ENCODE results near the gene DEPP1.

Gene DEPP1

DNA sequence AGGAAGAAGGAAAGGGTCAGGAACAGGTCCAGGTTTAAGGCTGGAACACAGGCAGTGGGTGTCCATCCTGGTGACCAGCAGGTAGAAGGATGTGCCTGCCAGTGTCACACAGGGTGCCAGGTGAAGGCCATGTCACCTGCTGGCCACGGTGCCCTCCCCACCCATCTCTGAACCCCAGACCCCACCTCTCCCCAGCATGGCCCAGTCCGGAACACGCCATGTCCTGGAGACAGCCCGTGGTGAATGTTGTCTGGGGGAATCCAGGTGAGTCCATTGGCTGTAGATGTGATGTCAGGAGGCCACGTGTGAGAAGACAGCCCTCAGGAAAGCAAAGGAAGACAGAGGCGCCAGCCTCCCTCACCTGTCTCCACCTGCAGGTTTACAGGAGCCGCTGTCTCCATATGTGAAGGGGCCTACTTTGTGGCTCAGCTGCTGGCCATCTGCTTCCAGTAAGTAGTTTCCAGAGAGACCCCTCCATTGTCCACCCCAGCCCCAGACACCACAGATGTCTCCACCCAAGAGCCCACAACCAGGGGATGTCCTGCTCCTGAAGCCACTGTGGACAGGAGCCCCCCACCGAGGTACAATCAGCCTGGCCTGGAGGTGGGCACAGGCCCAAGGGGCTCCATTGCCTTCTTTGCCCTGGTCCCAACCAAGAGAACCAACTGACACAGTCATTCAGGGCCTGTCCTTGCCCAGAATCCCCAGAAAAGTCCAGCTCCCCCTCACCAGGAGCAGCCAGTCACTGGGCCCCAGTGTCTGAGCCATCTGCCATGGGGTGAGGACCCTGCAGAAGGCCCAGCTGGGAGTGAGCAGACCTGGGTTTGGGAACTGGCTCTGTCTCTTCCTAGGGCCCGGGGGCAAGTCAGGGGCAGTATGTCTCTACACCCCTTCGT lies 46.7 kb downstream of the DEPP1 start:
- H3K27ac Mint-ChIP-seq, result no peak overlapping the region

GRCh38 chr10:44930904-44931620 lies 47.5 kb downstream of the DEPP1 start:
- Mint-ChIP-seq H3K27me3 (peaks cover 0 to 12% of the 10 kb centered on the region in 2 donors), H3K27ac (no peak overlapping the region), H3K4me3 (no peak overlapping the region), H3K4me1 (ENCODE audit: low read depth in 2 of 2) (peaks cover 0 to 11% of the 10 kb centered on the region in 2 donors), H3K36me3 (ENCODE audit: insufficient read depth) (no peaks in the 10 kb centered on the region), H3K9me3 (no peaks in the 10 kb centered on the region)
- ATAC-seq (replicated peaks), result no peak
- DNase-seq, result no peak

More for the DNA sequence above, 46.7 kb downstream of the DEPP1 start:
- H3K36me3 Mint-ChIP-seq (ENCODE audit: insufficient read depth), result no peaks in the 10 kb centered on the region
- no peak overlapping the region for H3K4me3 Mint-ChIP-seq
- DNase-seq, result no peak
- H3K9me3 Mint-ChIP-seq, result no peaks in the 10 kb centered on the region
- H3K4me1 Mint-ChIP-seq (ENCODE audit: low read depth in 2 of 2), result peaks cover 0 to 11% of the 10 kb centered on the region in 2 donors
- no peak for ATAC-seq (replicated peaks)
- peaks cover 0 to 12% of the 10 kb centered on the region in 2 donors for H3K27me3 Mint-ChIP-seq

GRCh38 chr10:44929356-44930255 lies 49.0 kb downstream of the DEPP1 start:
- DNase-seq (no peak), ATAC-seq (replicated peaks) (no peak)
- peaks cover 0 to 2% of the 10 kb centered on the region in 2 donors for H3K4me1 Mint-ChIP-seq (ENCODE audit: low read depth in 2 of 2)
- no peak overlapping the region for H3K4me3 Mint-ChIP-seq
- peaks cover 0 to 2% of the 10 kb centered on the region in 2 donors for H3K27me3 Mint-ChIP-seq
- no peak overlapping the region for H3K27ac Mint-ChIP-seq
- H3K36me3 Mint-ChIP-seq (ENCODE audit: insufficient read depth), result no peaks in the 10 kb centered on the region
- no peaks in the 10 kb centered on the region for H3K9me3 Mint-ChIP-seq

DNA sequence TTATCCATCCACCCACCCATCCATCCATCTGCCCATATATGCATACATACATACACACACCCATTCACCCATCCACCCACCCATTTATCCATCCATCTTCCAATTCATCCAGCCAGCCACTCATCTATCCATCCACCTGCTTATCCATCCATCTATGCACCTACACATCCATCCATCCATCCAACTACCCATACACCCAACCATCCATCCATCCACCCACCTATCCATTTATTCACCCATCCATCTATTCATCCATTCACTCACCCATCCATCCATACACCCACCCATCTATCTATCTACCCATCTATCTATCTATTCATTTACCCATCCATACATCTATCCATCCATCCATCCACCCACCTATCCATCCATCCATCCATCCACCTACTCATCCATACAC lies 50.1 kb downstream of the DEPP1 start:
- DNase-seq (no peak), ATAC-seq (replicated peaks) (no peak)
- no peaks in the 10 kb centered on the region for H3K27me3 Mint-ChIP-seq
- H3K4me1 Mint-ChIP-seq (ENCODE audit: low read depth in 2 of 2), result peaks cover 0 to 2% of the 10 kb centered on the region in 2 donors
- H3K36me3 Mint-ChIP-seq (ENCODE audit: insufficient read depth), result no peaks in the 10 kb centered on the region
- H3K9me3 Mint-ChIP-seq, result no peaks in the 10 kb centered on the region
- H3K27ac Mint-ChIP-seq, result no peak overlapping the region
- H3K4me3 Mint-ChIP-seq, result no peak overlapping the region

DNA sequence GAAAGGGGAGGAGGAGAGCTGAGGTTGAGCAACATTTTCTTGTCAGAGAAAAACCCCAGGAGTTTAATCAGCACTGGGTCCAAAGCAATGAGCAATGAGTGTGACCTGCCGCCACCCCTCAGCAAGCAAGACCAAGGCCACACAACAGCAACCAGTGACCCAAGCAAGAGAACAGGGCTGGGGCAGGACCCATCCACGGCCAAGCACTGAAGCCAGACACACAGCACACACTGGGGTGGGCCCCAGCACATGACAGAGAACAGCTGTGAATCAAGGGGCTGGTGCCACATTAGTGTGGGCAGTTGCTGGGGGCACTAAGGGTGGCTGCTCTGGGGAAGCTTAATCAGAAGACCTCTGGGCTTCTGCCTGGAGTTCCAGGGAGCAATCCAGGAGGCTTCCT lies 51.3 kb downstream of the DEPP1 start:
- DNase-seq (no peak), ATAC-seq (replicated peaks) (no peak)
- Mint-ChIP-seq H3K9me3 (no peaks in the 10 kb centered on the region), H3K4me1 (ENCODE audit: low read depth in 2 of 2) (no peaks in the 10 kb centered on the region), H3K4me3 (no peak overlapping the region), H3K27ac (no peak overlapping the region), H3K36me3 (ENCODE audit: insufficient read depth) (no peaks in the 10 kb centered on the region), H3K27me3 (no peaks in the 10 kb centered on the region)

DNA sequence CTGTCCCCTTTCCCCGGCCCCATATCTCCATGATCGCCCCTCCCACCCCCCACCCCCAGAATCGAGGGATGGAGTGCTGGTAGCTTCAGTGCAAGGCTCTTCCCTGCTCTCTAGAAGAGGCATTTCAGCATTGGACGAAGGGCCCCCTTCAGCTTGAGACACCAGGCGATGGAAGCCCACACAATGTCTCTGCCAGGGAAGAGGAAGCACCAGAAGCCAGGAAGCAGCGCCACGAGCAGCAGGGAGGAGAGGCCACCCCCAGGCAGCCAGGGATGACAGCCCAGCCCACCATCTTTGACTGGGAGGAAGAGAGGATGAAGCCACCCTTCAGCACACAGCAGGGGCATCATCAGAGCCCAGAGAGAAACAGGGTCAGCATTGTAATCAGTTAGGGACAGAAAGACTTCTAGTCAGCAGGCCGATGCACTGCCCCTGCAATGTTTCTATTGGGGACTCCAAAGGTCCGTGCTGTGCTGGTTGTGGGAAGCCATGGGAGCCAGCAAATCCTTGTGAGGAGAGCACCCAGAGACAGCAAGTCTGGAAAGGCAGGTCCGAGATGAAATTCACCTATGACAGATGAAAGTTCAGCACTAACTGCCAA lies 51.8 kb downstream of the DEPP1 start:
- Mint-ChIP-seq H3K9me3 (no peaks in the 10 kb centered on the region), H3K27me3 (no peaks in the 10 kb centered on the region), H3K4me3 (no peak overlapping the region), H3K36me3 (ENCODE audit: insufficient read depth) (no peaks in the 10 kb centered on the region), H3K4me1 (ENCODE audit: low read depth in 2 of 2) (no peaks in the 10 kb centered on the region), H3K27ac (no peak overlapping the region)
- no peak for ATAC-seq (replicated peaks)
- no peak for DNase-seq

All from effector memory CD8-positive, alpha-beta T cell (primary cell).